GM19328 (cell line): ENCODE results near the gene SYCE3.
"Not testable (repeated sequence)": the region's sequence is repeated elsewhere in the genome, so short reads cannot be mapped to it uniquely, and the experiment has no call there.

Source experiments
- ATAC-seq: cut with Tn5 transposase; IDR thresholded peaks from one replicate; pipeline ENCODE4 v1.9.1; 2021; ENCODE audit warnings: mild to moderate bottlenecking, moderate library complexity; ENCODE audit not compliant: unreplicated experiment

SYCE3 gene

GRCh38 chr22:50551160-50551752, 11.5 kb downstream of the SYCE3 start:
- no peak for ATAC-seq

- ATAC-seq: no peak
Observed at GRCh38 chr22:50550395-50550794, 12.3 kb downstream of the SYCE3 start.

DNA sequence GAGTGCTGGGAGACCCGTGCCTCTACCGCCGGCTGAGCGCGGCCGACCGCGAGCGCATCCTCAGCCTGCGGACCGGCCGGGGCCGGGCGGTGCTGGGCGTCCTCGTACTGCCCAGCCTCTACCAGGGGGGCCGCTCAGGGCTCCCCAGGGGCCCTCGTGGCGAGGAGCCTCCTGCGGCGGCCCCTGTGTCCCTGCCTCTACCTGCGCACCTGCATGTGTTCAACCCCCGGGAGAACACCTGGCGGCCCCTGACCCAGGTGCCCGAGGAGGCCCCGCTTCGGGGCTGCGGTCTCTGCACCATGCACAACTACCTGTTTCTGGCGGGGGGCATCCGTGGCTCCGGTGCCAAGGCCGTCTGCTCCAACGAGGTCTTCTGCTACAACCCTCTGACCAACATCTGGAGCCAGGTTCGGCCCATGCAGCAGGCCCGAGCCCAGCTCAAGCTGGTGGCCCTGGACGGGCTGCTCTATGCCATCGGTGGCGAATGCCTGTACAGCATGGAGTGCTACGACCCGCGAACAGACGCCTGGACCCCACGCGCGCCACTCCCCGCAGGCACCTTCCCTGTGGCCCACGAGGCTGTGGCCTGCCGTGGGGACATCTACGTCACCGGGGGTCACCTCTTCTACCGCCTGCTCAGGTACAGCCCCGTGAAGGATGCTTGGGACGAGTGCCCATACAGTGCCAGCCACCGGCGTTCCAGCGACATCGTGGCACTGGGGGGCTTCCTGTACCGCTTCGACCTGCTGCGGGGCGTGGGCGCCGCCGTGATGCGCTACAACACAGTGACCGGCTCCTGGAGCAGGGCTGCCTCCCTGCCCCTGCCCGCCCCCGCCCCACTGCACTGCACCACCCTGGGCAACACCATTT, 13.6 kb downstream of the SYCE3 start:
- no peak for ATAC-seq

DNA sequence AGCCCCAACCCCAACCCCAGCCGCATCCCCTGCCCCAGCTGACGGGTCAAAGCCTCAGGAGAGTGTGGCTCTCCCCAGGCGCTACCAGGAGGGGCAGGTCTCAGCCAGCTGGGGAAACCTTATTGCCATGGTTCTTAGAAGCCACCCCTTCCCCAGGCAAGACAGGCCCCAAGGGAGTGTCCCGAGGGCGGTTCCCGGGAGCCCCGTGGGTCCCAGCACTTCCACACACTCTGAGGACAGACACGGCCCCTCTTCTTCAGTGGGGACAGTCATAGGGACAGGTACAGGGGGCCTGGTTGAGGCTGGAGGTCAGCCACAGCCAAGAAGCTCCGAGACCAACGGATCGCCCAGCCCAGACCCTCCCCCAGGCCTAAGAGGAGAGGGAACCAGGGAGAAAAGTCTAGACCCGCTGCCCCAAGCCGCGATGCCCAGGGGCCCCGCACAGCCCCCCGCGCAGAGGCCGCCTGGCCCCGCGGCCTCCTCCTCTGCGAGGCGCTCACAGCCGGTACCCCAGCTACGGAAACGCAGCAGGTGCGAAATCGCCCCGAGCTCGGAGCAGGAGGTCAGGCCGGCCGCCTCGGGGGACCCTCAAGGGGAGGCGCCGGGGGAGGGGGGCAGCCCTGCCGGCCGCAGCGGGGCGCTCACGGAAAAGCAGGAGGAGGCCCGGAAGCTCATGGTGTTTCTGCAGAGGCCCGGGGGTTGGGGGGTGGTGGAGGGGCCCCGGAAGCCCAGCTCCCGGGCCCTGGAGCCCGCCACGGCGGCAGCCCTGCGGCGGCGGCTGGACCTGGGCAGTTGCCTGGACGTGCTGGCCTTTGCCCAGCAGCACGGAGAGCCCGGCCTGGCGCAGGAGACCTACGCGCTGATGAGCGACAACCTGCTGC, 14.4 kb downstream of the SYCE3 start:
- no peak for ATAC-seq

DNA sequence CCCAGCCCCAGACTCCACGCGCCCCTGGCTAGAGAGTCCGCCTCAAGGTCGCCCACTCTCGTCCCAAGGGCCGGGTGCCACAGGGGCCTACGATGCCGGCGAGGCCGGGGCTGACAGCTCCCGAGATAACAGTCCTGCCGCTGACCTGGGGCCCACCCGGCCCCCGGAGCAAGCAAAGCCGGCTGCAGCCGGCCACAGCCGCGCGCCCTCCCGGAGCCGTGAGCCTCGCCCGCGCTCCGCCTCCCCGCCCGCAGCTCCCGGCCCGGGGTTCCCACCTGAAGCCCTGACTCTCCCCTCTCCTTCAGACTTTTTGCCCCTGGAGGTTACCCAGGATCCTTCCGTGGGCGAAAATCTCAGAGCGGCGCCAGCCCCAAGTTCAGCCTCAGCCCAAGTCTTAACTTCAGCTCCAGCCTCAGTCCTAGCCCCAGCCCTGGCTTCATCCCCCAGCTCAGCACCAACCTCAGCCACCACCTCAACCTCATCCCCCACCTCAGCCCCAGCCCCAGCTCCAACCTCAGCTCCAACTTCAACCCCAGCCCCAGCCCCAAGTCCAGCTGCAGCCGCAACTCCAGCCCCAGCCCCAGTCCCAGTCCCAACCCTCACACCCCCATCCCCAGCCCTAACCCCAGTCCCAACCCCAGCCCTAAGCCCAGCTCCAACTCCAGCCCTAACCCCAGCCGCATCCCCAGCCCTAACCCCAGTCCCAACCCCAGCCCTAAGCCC, 15.3 kb downstream of the SYCE3 start:
- ATAC-seq: no peak

DNA sequence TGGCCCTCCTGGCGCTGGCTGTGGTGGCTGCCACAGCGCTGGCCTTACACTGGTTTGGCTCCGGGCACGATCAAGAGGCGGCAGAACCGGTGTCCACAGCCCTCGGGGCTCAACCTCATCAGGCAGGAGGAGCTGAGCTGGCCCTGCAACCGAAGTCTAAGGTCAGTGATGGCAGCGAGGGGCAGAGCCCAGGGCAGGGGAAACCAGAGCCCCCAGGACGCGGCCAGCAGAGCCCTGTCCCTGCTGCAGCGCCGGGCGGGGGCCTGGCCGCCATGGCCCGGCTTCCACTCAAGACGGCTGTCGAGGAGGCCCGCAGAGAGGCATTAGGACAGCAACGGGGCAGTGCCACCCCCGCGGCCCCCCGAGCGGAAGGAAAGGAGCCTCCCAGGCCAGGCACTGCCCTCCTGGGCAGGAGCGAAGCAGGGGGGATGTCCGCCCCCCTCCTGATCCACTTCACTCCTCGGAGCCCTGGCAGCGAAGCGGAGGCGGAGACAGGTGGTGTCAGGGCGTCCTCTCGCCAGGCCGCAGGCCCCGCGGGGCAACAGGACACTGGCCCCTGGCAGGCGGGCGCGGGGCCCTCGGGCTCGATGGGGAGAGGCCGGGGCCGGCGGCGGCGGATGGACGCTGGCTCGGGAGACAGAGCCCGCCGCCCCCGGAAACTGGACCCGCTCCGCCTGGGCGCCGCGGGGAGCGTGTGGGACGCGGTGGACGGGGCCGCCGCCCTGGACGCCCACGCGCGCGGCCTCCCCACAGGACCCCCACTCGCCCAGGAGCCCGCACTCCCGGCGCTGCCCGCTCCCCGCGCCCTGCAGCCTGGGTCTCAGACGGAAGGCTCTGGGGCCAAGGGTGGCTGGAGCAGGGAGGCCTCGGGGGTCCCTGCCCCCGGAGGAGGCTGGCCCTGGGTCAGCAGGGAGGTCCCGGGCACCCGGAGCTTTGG, 16.1 kb downstream of the SYCE3 start:
- ATAC-seq: no peak

GRCh38 chr22:50545522-50546325, 17.0 kb downstream of the SYCE3 start, which contains the start of gene KLHDC7B:
Gene KLHDC7B, plus strand, starts transcription at chr22:50545899. Its CDS starts 345 bp downstream, at chr22:50546244.
- no peak for ATAC-seq

- ATAC-seq: no peak
Observed at GRCh38 chr22:50544746-50545253, 17.9 kb downstream of the SYCE3 start.

- ATAC-seq: no peak
Observed at GRCh38 chr22:50544078-50544745, 18.5 kb downstream of the SYCE3 start.

DNA sequence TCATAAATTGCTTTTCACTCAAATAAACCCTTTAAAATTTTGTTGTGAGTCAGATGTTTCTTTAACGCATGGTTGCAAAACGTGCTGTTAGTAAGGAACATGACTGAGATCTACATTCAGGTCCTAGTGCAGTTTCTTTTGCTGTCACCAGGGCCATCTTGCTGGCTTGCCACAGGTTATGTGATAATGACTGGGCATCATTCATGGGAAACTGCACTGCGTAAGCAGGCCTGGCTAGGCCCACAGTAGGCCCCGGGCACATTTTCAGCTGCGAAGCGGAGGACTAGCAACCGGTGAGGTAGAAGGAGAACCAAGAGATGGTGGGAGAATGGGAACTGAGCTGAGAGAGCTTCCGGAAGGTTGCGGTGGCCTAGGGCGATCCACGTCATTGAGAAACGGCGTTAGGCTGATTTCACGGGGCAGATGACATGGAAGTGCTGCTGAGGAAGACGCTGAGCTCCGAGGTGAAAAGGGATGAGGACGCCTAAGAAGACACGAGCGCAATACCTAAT, 20.2 kb downstream of the SYCE3 start:
- ATAC-seq: no peak

GRCh38 chr22:50541667-50542026, 21.1 kb downstream of the SYCE3 start:
- not testable (repeated sequence) for ATAC-seq

- ATAC-seq: no peak
Observed at GRCh38 chr22:50540381-50540780, 22.3 kb downstream of the SYCE3 start.

- no peak for ATAC-seq
Observed at GRCh38 chr22:50537765-50538164, 25.0 kb downstream of the SYCE3 start.

DNA sequence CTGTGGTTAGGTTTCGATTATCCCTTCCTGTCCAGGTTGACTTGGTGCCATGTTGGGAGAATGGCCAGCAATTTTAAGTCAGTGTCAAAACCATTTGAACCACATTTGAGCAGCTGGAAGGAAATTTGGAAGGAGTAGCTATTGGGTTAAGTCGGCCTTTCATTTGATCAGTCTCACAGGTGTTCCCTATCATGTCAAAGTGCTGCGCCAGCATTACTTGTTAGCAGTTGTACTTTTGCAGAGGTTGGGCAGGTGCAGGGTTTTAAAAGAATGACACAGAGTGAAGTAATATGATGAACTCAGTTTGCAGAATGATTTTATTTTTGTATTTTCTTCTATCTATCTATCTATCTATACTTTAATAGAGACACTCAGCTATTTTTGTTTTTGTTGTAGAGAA, 26.5 kb downstream of the SYCE3 start:
- no peak for ATAC-seq

DNA sequence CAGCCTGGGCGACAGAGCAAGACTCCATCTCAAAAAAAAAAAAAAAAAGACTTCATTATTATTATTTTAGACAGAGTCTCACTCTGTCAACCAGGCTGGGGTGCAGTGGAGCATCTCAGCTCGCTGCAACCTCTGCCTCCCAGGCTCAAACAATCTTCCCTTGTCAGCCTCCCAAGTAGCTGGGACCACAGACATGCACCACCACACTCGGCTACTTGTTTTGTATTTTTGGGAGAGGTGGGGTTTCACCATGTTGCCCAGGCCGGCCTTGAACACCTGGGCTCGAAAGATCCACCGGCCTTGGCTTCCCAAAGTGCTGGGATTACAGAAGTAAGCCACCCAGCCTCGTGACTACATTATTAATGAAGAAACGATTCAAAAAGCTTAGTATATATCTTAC, 27.6 kb downstream of the SYCE3 start:
- no peak for ATAC-seq

- not testable (repeated sequence) for ATAC-seq
Observed at GRCh38 chr22:50533856-50534711, 28.6 kb downstream of the SYCE3 start.
